KOPT-K1 (cell line): Measurements from ENCODE around the gene C18orf63.
"Not testable (repeated sequence)": the region's sequence is repeated elsewhere in the genome, so short reads cannot be mapped to it uniquely, and the experiment has no call there.

Source experiments
- H3K27ac ChIP-seq: fragments of 200-600 bp; sonication (generic); 2 replicates; pipeline ENCODE4 v1.5.1; 2016; ENCODE audit warnings: antibody characterized with exemption, mild to moderate bottlenecking, low read depth, low read length; ENCODE audit not compliant: poor library complexity, severe bottlenecking
- H3K36me3 ChIP-seq: fragments of 200-600 bp; sonication (generic); 2 replicates; pipeline ENCODE4 v1.5.1; 2017; ENCODE audit warnings: antibody characterized with exemption, mild to moderate bottlenecking, low read length, moderate library complexity; ENCODE audit not compliant: insufficient read depth
- H3K9me3 ChIP-seq: fragments of 200-600 bp; sonication (generic); 2 replicates; pipeline ENCODE4 v1.5.1; 2017; ENCODE audit warnings: antibody characterized with exemption, low read length, mild to moderate bottlenecking; ENCODE audit not compliant: insufficient read depth, poor library complexity, severe bottlenecking

Gene C18orf63

DNA sequence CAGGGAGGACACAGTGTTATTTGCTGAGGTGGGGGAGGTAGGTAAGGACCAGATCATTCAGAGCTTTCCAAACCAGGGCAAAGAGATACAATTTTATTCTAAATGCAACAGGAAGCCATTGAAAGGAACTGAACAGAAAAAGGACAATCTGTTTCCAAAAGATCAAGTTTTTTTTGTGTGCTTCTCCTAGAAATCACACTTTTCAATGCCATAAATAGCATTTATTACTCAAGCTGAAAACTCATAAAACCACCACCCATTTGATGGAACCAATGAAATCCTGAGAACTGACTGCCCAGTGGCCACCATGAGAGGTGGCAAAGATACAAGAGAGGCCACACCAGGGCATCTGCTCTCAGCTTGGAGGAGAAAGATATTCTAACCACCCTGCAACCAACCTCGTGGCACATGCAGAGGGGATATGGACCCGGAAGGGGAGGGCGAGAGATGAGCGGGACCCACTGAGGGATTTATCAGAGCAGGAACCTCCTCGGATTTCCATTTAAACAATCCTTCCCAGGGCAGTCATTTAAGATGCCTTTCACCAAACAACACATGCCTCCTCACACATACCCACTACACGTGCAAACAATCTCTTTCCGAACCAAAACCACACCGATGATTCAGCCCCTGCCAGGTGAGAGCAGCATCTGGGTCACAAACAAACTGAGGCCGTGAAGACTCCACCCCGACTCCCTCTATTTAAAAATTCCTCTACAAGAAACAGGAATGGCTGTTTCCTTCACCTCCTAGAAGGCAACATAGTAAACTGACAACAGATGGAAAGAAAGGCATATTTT is 32.7 kb upstream of the C18orf63 start:
- Histone ChIP-seq H3K9me3 (no peaks in the 10 kb centered on the region), H3K36me3 (no peaks in the 10 kb centered on the region), H3K27ac (no peak overlapping the region)

DNA sequence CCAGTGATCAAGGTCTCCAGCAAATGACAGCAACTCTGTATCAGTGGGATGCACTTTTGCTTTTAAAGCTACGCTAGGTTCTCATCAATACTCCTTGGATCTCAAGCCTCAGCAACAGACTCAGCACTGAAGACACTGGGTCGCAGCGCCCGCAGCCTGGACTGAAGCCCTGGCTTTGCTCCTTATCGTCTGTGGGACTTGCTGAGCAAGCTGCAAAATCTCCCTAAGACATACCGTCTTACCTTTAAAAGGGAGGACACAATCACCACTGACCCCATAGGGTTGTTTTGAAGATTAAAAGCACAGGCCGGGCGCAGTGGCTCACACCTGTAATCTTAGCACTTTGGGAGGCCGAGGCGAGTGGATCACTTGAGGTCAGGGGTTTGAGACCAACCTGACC is 32.0 kb upstream of the C18orf63 start:
- H3K27ac ChIP-seq: no peak overlapping the region
- H3K9me3 ChIP-seq: no peaks in the 10 kb centered on the region
- no peaks in the 10 kb centered on the region for H3K36me3 ChIP-seq

DNA sequence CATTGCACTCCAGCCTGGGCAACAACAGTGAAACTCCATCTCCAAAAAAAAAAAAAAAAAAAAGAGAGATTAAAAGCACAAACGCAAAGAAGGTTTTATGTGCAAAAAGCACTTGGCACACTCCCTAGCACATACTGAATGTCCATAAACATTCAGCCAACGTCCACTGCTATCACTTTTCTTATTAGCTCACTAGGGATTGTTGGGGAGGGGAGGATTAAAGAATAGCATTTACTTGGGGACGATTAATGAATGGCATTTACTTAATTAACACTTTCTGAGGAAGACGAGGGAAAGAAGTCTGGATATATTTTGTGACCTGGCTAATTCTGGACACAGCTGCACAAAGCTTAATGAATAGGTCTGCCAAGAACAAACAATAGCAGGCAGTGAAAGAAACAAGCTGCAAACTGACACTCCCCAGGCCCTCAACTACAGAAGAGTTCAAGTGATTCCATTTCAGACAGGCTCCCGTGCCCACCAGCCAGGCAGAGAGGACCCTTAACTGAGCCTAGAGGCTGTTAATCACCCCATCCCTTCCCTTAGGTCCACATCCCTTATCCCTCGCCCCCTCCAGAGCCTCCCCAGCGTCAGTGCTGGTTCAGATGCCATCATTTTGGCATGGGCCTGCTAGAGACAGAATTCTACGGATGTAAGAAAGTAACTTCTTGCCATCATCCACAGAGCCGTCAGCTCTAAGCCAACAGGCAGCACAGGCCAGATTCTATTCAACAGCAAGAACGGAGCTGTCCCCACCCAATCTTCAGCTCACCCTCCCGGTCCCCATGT is 31.3 kb upstream of the C18orf63 start:
- Histone ChIP-seq H3K9me3 (no peaks in the 10 kb centered on the region), H3K27ac (no peak overlapping the region), H3K36me3 (no peaks in the 10 kb centered on the region)

DNA sequence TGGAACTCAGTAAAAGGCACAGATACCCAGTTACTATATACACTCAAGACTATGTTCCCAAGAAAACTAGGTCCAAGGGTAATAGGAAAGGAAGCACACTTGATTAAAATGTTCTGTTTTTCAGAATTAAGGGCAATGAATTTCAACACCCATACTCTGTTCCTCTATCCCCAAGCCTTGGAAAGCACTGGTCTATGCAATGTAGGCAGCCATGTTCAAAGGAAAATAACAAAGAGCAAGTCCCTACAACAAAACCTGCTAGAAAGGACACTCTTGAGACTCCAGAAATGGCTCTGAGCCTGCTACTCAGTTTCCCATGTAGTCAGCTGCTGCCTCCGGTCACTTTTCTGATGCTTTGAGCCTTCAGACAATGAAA is 30.7 kb upstream of the C18orf63 start:
- Histone ChIP-seq H3K9me3 (no peaks in the 10 kb centered on the region), H3K36me3 (no peaks in the 10 kb centered on the region), H3K27ac (no peak overlapping the region)

DNA sequence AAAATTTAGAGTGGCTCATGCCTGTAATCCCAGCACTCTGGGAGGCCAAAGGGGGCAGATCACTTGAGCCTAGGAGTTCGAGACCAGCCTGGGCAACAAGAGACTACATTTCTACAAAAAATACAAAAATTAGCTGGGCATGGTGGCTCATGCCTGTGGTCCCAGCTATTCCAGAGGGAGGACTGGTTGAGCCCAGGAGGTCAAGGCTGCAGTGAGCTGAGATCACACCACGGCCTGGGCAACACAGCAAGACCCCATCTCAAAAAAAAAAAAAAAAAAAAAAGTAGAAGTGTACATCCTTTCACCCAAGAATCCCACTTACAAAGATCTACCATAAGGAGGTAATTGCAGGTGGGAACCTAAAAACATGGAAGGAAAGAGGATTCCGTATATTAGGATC is 30.1 kb upstream of the C18orf63 start:
- not testable (repeated sequence) for H3K27ac ChIP-seq, H3K36me3 ChIP-seq

DNA sequence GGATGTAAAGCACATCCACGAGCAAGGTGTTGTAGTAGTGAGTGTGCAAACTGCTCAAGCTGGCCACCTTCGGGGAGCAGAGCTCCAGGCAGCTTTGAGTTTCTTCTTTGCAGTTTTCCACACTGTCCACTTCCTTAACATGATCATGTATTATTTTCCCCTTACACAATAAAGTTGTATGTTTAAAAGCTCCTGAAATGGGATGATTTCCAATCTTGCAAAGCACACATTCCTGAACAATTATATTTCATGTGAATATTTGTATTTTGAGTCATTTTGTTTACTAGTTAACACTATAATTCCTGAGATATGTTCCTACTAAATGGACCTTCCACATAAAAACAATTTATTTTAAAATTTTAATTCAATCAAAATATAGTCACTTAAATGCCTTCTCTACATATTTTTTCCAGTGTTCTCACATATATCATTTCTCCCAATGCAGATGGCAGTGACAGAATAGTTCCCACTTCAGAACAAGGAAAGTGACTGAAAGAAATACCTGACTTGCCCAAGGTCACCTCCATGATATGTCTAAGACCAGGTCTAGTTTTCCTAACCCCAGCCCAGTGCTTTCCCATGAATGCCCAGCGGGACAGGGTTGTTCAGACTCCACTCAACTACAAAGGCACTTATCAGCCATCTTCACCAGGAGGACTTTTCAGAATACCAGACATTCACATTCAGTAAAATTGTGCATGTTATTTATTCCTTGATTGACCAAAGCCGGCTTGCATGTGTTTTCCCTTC is 29.4 kb upstream of the C18orf63 start:
- Histone ChIP-seq H3K9me3 (peaks cover under 1% of the 10 kb centered on the region), H3K27ac (no peak overlapping the region), H3K36me3 (no peaks in the 10 kb centered on the region)

More for the DNA sequence above, 30.1 kb upstream of the C18orf63 start:
- H3K9me3 ChIP-seq: not testable (repeated sequence)

DNA sequence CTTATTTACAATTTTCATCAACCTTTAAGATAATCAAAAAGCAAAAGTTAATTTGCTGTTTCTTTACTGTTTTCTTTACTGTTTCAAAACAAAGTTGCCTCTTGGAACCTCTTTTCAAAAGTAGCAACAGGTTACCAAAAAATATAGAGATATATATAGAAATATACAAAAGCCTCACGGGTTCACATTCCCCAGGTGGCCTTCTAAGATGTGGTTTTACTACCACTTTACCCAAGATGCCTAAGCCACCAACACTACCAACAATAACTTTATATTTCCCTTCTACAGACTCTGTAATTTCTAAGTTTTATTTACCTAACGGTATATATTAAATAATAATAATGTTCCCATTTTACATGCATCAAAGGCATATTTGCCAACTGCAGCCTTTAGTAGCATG is 28.8 kb upstream of the C18orf63 start:
- Histone ChIP-seq H3K36me3 (no peaks in the 10 kb centered on the region), H3K9me3 (peaks cover 6% of the 10 kb centered on the region), H3K27ac (no peak overlapping the region)

DNA sequence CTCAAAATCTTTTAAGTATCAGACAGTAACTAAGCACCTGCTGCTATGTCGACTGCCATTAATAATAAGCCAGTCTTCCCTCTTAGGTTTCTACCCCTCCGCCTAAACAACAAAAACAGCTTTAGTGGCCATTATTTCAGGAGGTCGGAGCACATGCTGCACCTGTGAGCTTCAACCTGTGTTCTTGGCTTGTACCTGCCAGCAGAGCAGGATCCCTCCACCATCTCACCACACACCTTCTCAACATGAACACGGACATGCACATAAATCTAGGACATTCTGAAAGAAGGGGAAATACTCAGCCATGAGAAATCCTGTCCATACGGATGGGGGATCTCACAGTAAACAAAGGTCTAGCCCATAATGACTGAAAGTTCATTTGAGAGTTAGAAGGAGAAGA is 27.6 kb upstream of the C18orf63 start:
- no peak overlapping the region for H3K27ac ChIP-seq
- H3K9me3 ChIP-seq: peaks cover 12% of the 10 kb centered on the region
- H3K36me3 ChIP-seq: no peaks in the 10 kb centered on the region

DNA sequence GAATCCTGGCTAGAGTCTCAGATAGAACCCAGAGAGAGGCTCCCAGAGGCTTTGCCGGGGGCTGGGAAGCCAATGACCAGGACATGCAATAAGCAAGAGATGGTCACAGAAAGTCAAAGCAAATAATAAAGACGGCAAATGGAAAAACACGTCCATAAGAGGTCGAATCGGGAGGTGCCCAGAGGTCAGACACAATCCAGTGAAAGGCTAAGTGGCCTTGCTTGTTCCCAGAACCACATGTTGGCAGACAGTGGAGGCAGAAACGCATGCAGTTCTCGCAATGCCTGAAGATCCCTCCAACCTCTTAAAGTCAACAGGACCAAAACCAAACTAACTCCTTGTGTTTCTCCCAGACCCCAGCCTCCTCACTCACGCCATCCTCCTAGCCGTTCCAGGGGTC is 26.9 kb upstream of the C18orf63 start:
- Histone ChIP-seq H3K36me3 (no peaks in the 10 kb centered on the region), H3K9me3 (peaks cover 12% of the 10 kb centered on the region), H3K27ac (no peak overlapping the region)

DNA sequence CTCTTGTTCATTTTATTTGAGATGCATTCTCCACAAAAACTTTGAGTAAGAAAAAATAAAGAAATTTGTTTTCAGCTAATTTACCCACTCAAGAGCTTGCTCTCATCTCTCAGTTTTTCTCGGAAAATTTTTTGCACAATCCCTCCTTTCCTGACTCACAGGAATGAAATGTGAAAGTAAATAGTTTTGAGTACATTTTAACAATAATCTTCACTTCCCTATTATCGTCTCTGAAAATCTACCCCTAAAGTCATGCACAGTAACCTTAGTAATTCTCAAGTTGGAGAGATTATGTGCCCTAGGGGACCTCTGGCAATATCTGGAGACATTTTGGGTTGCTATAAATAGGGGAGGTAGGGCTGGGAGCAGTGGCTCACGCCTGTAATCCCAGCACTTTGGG is 26.5 kb upstream of the C18orf63 start:
- Histone ChIP-seq H3K27ac (no peak overlapping the region), H3K9me3 (peaks cover 12% of the 10 kb centered on the region), H3K36me3 (no peaks in the 10 kb centered on the region)

DNA sequence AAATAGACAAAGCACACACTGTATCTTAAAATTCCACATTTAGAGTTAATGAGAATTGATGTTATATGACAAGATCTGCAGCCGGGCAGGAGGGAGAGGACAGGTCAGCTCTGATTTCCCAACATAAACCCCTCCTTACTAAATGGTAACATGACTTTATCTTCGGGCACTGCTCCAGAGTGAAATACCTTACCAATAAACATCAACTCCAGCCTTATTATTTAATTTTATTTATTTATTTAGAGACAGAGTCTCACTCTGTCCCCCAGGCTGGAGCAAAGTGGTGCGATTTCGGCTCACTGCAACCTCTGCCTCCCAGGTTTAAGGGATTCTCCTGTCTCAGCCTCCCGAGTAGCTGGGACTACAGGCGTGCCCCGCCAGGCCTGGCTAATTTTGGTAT is 25.6 kb upstream of the C18orf63 start:
- no peak overlapping the region for H3K27ac ChIP-seq
- H3K36me3 ChIP-seq: no peaks in the 10 kb centered on the region
- H3K9me3 ChIP-seq: peaks cover 12% of the 10 kb centered on the region

DNA sequence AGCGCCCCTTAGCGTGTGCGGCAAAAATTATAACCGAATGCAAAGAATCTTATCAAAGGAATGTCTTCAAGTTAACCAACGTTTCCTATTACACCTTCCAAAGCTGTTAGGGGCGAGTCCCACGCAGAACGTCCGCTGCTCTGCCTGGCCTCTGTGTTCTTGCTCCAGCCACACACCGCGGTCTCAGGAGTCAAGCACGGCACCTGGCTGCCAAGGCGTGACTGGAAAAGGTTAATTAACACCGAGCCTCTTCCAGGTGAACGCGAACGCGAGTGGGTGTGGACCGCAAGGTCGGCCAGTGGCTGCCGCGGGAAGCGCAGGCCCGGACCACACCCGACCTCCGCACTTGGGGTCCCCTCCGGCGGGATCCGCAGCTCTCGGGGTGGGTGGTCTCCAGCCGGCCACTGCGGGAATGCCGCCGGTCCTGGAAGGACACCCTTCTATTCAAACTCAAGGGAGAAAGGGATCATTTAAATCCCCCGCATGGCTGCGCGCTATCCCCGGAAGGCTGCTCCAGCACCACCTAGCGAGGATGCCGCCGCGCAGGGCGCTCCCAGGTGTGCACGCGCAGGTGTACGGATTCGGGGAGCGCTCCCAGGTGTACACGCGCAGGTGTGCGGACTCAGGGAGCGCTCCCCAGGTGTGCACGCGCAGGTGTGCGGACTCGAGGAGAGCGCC is 24.7 kb upstream of the C18orf63 start:
- Histone ChIP-seq H3K9me3 (peaks cover 12% of the 10 kb centered on the region), H3K36me3 (no peaks in the 10 kb centered on the region), H3K27ac (no peak overlapping the region)

DNA sequence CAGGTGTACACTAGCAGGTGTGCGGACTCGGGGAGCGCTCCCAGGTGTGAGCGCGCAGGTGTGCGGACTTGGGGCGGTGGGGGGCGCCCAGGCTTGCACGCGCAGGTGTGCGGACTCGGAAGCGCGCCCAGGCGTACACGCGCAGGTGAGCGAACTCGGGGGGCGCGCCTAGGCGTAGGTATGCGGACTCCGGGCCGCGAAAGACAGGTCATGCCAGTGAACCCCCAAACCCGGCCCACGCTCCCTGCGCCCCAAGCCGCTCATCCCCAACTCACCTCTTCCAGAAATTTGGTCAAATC is 24.2 kb upstream of the C18orf63 start:
- Histone ChIP-seq H3K9me3 (peaks cover 12% of the 10 kb centered on the region), H3K36me3 (no peaks in the 10 kb centered on the region), H3K27ac (no peak overlapping the region)

DNA sequence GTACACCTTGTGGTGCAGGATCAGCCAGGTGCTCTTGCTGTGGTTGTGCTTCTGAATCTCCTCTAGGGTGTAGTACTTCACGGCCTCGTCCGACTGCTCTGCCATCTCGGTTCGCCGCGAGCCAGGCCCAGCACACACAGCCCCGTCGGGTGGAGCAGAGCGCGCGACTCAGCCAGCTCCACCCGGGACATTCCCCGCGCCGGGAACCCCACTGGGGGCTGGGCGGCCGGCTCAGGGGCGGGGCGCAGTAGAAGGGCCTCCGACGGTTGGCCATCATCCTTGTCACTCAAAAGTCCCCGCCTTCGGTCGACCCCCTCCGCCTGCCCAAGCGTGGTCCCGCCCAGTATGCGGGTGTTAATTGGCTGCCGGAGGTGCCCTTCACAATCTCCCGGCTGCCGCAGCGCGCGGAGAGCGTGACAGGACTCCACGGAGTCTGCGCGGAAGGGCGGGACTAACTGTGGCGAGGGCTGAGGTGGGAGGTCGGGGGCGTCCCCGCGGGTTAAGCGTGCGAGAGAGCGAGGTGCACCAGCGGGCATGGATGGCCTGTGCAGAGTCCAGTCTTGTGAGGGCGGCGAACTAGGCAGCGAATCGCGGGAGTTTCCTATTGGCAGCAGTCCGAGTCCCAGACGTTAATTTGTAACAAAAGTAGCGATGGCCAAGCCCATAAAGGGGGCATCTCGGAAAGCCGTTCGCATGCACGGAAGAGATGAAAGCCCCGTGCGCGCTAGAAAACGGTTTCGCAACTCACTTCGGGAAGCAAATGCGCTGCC is 23.7 kb upstream of the C18orf63 start, which contains the start of gene CYB5A:
Gene CYB5A, minus strand, starts transcription at position 193 of the 770 bp plus-strand sequence. Its CDS starts 88 bp downstream, at position 105.
- H3K27ac ChIP-seq: no peak within 1 kb of the TSS
- H3K36me3 ChIP-seq: no peaks in the 10 kb centered on the region
- peaks cover 12% of the 10 kb centered on the region for H3K9me3 ChIP-seq
